Measurements from ENCODE around the gene FXYD1. TPM values are rescaled to one million over a fixed set of nuclear protein-coding genes. Genes with fewer than 3 reads are reported as not detected.
"Not testable (repeated sequence)": the region's sequence is repeated elsewhere in the genome, so short reads cannot be mapped to it uniquely, and the experiment has no call there.

Gene FXYD1
- total RNA-seq, 4 donors from 2014 or later = 3.9 to 29.9 (median 10.1) TPM; not detected in 1

- intact Hi-C loops (cut with DNase I) = no loop called here
- Histone ChIP-seq H3K27ac (peak overlapping the region in 3 of 4 donors; percentile 67 to 73 (median 69)), H3K27me3 (no peaks in the 10 kb centered on the region), H3K36me3 (no peaks in the 10 kb centered on the region), H3K4me3 (no peak overlapping the region), H3K9me3 (no peaks in the 10 kb centered on the region), H3K4me1 (peaks cover 12 to 47% (median 14%) of the 10 kb centered on the region in 3 donors)
- DNase-seq = no peak
- TF ChIP-seq CTCF (IDR thresholded peaks at IDR 0.05) = no peak
- TF ChIP-seq POLR2A (IDR thresholded peaks at IDR 0.05) = no peak
- WGBS, 2 donors = 70 to 83% methylated on average over 9 to 13 of the region's 21 CpGs
Observed at GRCh38 chr19:35099155-35099896, 39.3 kb upstream of the FXYD1 start.

GRCh38 chr19:35099897-35100275 is 38.7 kb upstream of the FXYD1 start:
- Histone ChIP-seq H3K27me3 (no peaks in the 10 kb centered on the region), H3K36me3 (no peaks in the 10 kb centered on the region), H3K9me3 (no peaks in the 10 kb centered on the region), H3K4me1 (peaks cover 12 to 43% (median 14%) of the 10 kb centered on the region in 3 donors), H3K4me3 (no peak overlapping the region), H3K27ac (no peak overlapping the region)
- no peak for DNase-seq
- no peak for TF ChIP-seq POLR2A (IDR thresholded peaks at IDR 0.05)
- no peak for TF ChIP-seq CTCF (IDR thresholded peaks at IDR 0.05)
- intact Hi-C loops (cut with DNase I) = no loop called here
- 87 to 95% methylated on average over 3 to 11 of the region's 13 CpGs for WGBS, 2 donors

- intact Hi-C loops (cut with DNase I) = no loop called here
- Histone ChIP-seq H3K4me1 (peaks cover 10 to 33% (median 11%) of the 10 kb centered on the region in 3 donors), H3K27ac (no peak overlapping the region), H3K27me3 (no peaks in the 10 kb centered on the region), H3K9me3 (no peaks in the 10 kb centered on the region), H3K36me3 (no peaks in the 10 kb centered on the region), H3K4me3 (no peak overlapping the region)
- TF ChIP-seq CTCF (IDR thresholded peaks at IDR 0.05) = no peak
- no peak for TF ChIP-seq POLR2A (IDR thresholded peaks at IDR 0.05)
- WGBS, 2 donors = 81 to 84% methylated on average over 6 to 9 of the region's 16 CpGs
- DNase-seq = no peak
Observed at GRCh38 chr19:35100588-35101533, 37.8 kb upstream of the FXYD1 start.

- intact Hi-C loops (cut with DNase I); DNase-seq; H3K27me3 ChIP-seq; H3K4me3 ChIP-seq; H3K27ac ChIP-seq; H3K36me3 ChIP-seq; H3K9me3 ChIP-seq: not testable (repeated sequence)
- 75 to 79% methylated on average over 9 to 10 of the region's 10 CpGs for WGBS, 2 donors
- peaks cover 7 to 28% (median 14%) of the 10 kb centered on the region in 3 donors for H3K4me1 ChIP-seq
Observed at GRCh38 chr19:35101949-35102348, 36.7 kb upstream of the FXYD1 start.

- DNase-seq; H3K36me3 ChIP-seq; H3K27me3 ChIP-seq; H3K9me3 ChIP-seq; H3K4me3 ChIP-seq; intact Hi-C loops (cut with DNase I); H3K27ac ChIP-seq: not testable (repeated sequence)
- H3K4me1 ChIP-seq = peaks cover 9 to 33% (median 14%) of the 10 kb centered on the region in 3 donors
- WGBS, 2 donors = 78 to 80% methylated on average over 9 to 10 of the region's 10 CpGs
Observed at GRCh38 chr19:35103614-35104013, 35.0 kb upstream of the FXYD1 start.

- H3K36me3 ChIP-seq = no peaks in the 10 kb centered on the region
- H3K27me3 ChIP-seq = no peaks in the 10 kb centered on the region
- H3K4me3 ChIP-seq = no peak overlapping the region
- 89 to 96% methylated on average over 7 to 9 of the region's 11 CpGs for WGBS, 2 donors
- intact Hi-C loops (cut with DNase I) = no loop called here
- no peak for TF ChIP-seq CTCF (IDR thresholded peaks at IDR 0.05)
- no peak for TF ChIP-seq POLR2A (IDR thresholded peaks at IDR 0.05)
- H3K27ac ChIP-seq = no peak overlapping the region
- DNase-seq = no peak
- H3K9me3 ChIP-seq = no peaks in the 10 kb centered on the region
- peaks cover 5 to 33% (median 17%) of the 10 kb centered on the region in 3 donors for H3K4me1 ChIP-seq
Observed at GRCh38 chr19:35104361-35104760, 34.3 kb upstream of the FXYD1 start.

All from esophagus squamous epithelium (tissue), 5 donors.